OCI-LY1 (cell line): ENCODE measurements around the gene AP3S1.

Experiments
- H2AFZ ChIP-seq: fragments of 200-600 bp; sonication (generic), shearing (Covaris generic); 2 replicates; pipeline ENCODE4 v1.6.0; 2014; ENCODE audit warnings: antibody characterized with exemption, mild to moderate bottlenecking, low read length
- H3F3A ChIP-seq: fragments of 200-600 bp; sonication (generic), shearing (Covaris generic); 2 replicates; pipeline ENCODE4 v1.6.0; 2014; ENCODE audit warnings: mild to moderate bottlenecking, antibody characterized with exemption, low read length, moderate library complexity; ENCODE audit not compliant: insufficient read depth
- H3K27ac ChIP-seq: fragments of 200-600 bp; sonication (generic); 2 replicates; pipeline ENCODE4 v1.5.1; 2014; ENCODE audit warnings: low read length, mixed run types, mild to moderate bottlenecking, low read depth; ENCODE audit not compliant: poor library complexity, severe bottlenecking
- H3K27me3 ChIP-seq: fragments of 200-600 bp; sonication (generic); 2 replicates; pipeline ENCODE4 v1.6.0; 2014; ENCODE audit warnings: antibody characterized with exemption, mild to moderate bottlenecking, low read length, moderate library complexity; ENCODE audit not compliant: insufficient read depth
- H3K36me3 ChIP-seq: fragments of 200-600 bp; sonication (generic); 2 replicates; pipeline ENCODE4 v1.6.1; 2014; ENCODE audit warnings: mild to moderate bottlenecking, antibody characterized with exemption, low read length, moderate library complexity, mixed read lengths; ENCODE audit not compliant: insufficient read depth
- H3K4me1 ChIP-seq: fragments of 200-600 bp; sonication (generic); 2 replicates; pipeline ENCODE4 v1.5.1; 2014; ENCODE audit warnings: mild to moderate bottlenecking, low read length, moderate library complexity; ENCODE audit not compliant: insufficient read depth, severe bottlenecking
- H3K4me2 ChIP-seq: fragments of 200-600 bp; sonication (generic), shearing (Covaris generic); 2 replicates; pipeline ENCODE4 v1.6.1; 2014; ENCODE audit warnings: low read length
- H3K4me3 ChIP-seq: fragments of 200-600 bp; sonication (generic); 2 replicates; pipeline ENCODE4 v1.5.1; 2014; ENCODE audit warnings: low read length, low read depth, mild to moderate bottlenecking, mixed read lengths; ENCODE audit not compliant: poor library complexity, severe bottlenecking
- H3K79me2 ChIP-seq: fragments of 200-600 bp; shearing (Covaris generic); 2 replicates; pipeline ENCODE4 v1.6.1; 2016; ENCODE audit warnings: mixed run types, low read length, mixed read lengths; ENCODE audit not compliant: insufficient read depth
- H3K9ac ChIP-seq: fragments of 200-600 bp; sonication (generic), shearing (Covaris generic); 2 replicates; pipeline ENCODE4 v1.6.1; 2014; ENCODE audit warnings: mild to moderate bottlenecking, low read length, mixed read lengths
- H3K9me2 ChIP-seq: fragments of 200-600 bp; sonication (generic), shearing (Covaris generic); 2 replicates; pipeline ENCODE4 v1.6.1; 2014; ENCODE audit warnings: low read depth, mild to moderate bottlenecking, low read length, mixed read lengths
- H3K9me3 ChIP-seq: fragments of 200-600 bp; shearing (Covaris generic); 2 replicates; pipeline ENCODE4 v1.6.1; 2014; ENCODE audit warnings: low read length, mixed read lengths
- H4K20me1 ChIP-seq: fragments of 200-600 bp; sonication (generic), shearing (Covaris generic); 2 replicates; pipeline ENCODE4 v1.6.0; 2016; ENCODE audit warnings: mild to moderate bottlenecking, low read length; ENCODE audit not compliant: insufficient read depth
- CTCF ChIP-seq: fragments of 200-600 bp; sonication (generic), shearing (Covaris generic); IDR thresholded peaks from 2 replicates; pipeline ENCODE4 v1.5.1; 2017; ENCODE audit warnings: mild to moderate bottlenecking, antibody characterized with exemption, low read length, moderate library complexity, mixed read lengths
- EZH2 ChIP-seq: fragments of 200-600 bp; sonication (generic), shearing (Covaris generic); IDR thresholded peaks from 2 replicates; pipeline ENCODE4 v1.8.0; 2017; ENCODE audit warnings: borderline replicate concordance, mixed run types, mild to moderate bottlenecking, antibody characterized with exemption, low read length, moderate library complexity, mixed read lengths

The AP3S1 gene

GRCh38 chr5:115829913-115830312, 11.8 kb upstream of the AP3S1 start:
- Histone ChIP-seq H3K4me3 (no peak overlapping the region), H3K9ac (no peak overlapping the region), H3K9me2 (no peaks in the 10 kb centered on the region), H3K36me3 (peaks cover 59% of the 10 kb centered on the region), H3K4me2 (no peak overlapping the region), H2AFZ (no peak overlapping the region), H4K20me1 (no peaks in the 10 kb centered on the region), H3K9me3 (no peaks in the 10 kb centered on the region), H3K27ac (no peak overlapping the region), H3K79me2 (no peaks in the 10 kb centered on the region), H3F3A (peaks cover 6% of the 10 kb centered on the region; the same call in 1 of the 2 replicates), H3K4me1 (no peaks in the 10 kb centered on the region), H3K27me3 (no peaks in the 10 kb centered on the region)
- TF ChIP-seq EZH2 (no peak), CTCF (no peak)

GRCh38 chr5:115831163-115831768, 10.5 kb upstream of the AP3S1 start:
- peak; percentile 81 for TF ChIP-seq CTCF
- no peak for TF ChIP-seq EZH2
- peaks cover 6% of the 10 kb centered on the region; the same call in 1 of the 2 replicates for H3F3A ChIP-seq
- H4K20me1 ChIP-seq: no peaks in the 10 kb centered on the region
- H3K9me3 ChIP-seq: no peaks in the 10 kb centered on the region
- H3K27ac ChIP-seq: no peak overlapping the region
- no peak overlapping the region for H2AFZ ChIP-seq
- no peaks in the 10 kb centered on the region for H3K9me2 ChIP-seq
- H3K9ac ChIP-seq: no peak overlapping the region
- H3K4me3 ChIP-seq: no peak overlapping the region
- no peaks in the 10 kb centered on the region for H3K4me1 ChIP-seq
- no peak overlapping the region for H3K4me2 ChIP-seq
- no peaks in the 10 kb centered on the region for H3K27me3 ChIP-seq
- H3K79me2 ChIP-seq: no peaks in the 10 kb centered on the region
- peaks cover 73% of the 10 kb centered on the region for H3K36me3 ChIP-seq

GRCh38 chr5:115835481-115835880, 6.3 kb upstream of the AP3S1 start:
- peaks cover 75% of the 10 kb centered on the region for H3K36me3 ChIP-seq
- no peak overlapping the region for H2AFZ ChIP-seq
- no peak overlapping the region for H3K4me2 ChIP-seq
- H3K9me2 ChIP-seq: no peaks in the 10 kb centered on the region
- 0 out of 2 replicates have a peak, but pooled peaks cover 4% of the 10 kb centered on the region for H4K20me1 ChIP-seq
- H3K9me3 ChIP-seq: no peaks in the 10 kb centered on the region
- H3K27ac ChIP-seq: no peak overlapping the region
- peaks cover 31% of the 10 kb centered on the region for H3K79me2 ChIP-seq
- H3K9ac ChIP-seq: no peak overlapping the region
- TF ChIP-seq EZH2: no peak
- no peak for TF ChIP-seq CTCF
- H3K27me3 ChIP-seq: no peaks in the 10 kb centered on the region
- H3K4me1 ChIP-seq: peaks cover 24% of the 10 kb centered on the region
- H3F3A ChIP-seq: peaks cover 6% of the 10 kb centered on the region; the same call in 1 of the 2 replicates
- no peak overlapping the region for H3K4me3 ChIP-seq
